Cerebellar nuclear complex (tissue), 1 donor: ENCODE results near the gene GDAP2.
"Not testable (repeated sequence)": the region's sequence is repeated elsewhere in the genome, so short reads cannot be mapped to it uniquely, and the experiment has no call there.

Experiments
- DNase-seq, 2 experiments: peaks; one replicate each; lab custom pipeline; 2025; lab: John Stamatoyannopoulos, UW

Gene GDAP2, protein sequence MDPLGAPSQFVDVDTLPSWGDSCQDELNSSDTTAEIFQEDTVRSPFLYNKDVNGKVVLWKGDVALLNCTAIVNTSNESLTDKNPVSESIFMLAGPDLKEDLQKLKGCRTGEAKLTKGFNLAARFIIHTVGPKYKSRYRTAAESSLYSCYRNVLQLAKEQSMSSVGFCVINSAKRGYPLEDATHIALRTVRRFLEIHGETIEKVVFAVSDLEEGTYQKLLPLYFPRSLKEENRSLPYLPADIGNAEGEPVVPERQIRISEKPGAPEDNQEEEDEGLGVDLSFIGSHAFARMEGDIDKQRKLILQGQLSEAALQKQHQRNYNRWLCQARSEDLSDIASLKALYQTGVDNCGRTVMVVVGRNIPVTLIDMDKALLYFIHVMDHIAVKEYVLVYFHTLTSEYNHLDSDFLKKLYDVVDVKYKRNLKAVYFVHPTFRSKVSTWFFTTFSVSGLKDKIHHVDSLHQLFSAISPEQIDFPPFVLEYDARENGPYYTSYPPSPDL

DNA sequence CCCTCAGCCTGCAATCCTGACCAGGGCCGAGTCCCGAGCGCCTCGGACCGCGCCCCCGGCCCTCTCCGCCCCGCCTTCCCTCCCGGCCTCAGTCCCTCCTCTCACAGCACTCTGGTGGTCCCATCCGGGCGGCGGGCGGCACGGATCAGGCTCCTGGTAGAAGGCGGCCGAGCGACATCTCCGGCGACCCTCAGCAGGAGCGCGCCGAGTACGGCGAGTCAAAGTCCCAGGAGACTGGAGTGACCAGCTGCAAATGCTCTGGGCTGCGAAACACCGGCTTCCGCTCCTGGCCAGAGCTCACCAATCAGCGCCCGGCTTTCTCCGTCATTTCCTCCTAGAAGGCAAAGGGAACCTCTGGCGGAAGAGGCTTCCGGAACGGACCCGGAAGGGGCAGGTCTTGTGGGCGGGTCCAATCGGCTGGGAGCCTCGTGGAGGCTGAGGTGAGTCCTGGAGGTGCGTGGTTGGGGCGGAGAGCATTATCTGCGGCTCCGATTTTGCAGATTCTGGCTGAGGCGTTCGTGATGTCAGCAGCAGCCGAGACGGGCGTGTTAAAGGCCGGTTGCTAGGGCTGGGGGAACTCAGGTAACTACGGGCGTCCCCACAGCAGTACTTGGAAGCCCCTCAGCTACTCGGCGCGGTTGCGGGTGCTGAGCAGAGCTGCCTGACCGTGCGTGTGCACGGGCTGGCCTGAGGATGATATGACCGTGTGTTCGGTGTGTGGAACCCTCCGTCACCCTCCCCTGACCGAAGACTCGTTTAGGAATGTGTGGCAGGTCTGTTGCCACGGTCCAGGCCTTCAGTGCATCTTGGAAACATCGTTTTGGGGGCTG lies at the start of gene GDAP2, which contains the start of gene WDR3:
GDAP2 (minus strand) TSS at position 279 of the 830 bp plus-strand sequence. CDS start 9,264 bp downstream, outside the sequence.
WDR3 (plus strand) TSS at position 397 of the 830 bp plus-strand sequence. CDS start 3,581 bp downstream, outside the sequence.
- DNase-seq: peak; percentile 81 to 89

DNA sequence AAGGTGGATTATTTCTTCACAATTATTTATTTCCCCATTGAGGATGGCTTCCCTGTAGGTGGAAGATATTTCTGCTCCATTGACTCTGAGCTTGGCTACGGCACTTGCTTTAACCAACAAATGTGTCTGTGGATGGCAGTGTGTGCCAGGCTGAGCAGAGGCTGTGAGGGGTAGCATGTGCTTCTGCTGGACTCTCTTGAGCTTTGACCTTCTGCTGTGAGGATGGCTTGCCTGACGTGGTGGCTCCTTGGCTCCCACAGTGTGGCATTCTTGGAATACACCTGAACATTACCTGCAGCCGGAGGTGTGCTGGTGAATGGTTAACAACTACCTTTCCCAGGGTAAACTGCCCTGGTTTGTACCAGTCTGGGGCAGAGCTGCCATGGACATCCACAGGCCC lies 47.0 kb upstream of the GDAP2 start:
- no peak for DNase-seq

DNA sequence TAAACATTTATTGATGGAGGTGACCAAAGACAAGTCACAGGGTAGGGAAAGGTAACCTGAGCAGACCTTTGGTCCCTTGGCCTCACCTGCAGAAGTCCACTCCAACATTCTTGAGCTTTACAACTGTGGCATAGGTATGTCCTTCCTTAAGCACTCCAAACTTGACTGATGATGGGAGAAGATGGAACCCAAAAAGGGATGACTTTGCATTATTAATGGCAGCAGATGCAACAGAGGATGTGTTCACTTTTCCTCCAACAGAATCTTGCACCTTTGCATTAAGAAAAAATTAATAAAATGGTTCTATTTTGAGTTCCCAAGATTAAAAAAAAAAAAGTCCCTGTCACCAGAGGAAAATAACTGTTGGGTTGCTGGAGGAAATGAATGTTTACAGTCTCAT lies 42.4 kb upstream of the GDAP2 start:
- no peak for DNase-seq

DNA sequence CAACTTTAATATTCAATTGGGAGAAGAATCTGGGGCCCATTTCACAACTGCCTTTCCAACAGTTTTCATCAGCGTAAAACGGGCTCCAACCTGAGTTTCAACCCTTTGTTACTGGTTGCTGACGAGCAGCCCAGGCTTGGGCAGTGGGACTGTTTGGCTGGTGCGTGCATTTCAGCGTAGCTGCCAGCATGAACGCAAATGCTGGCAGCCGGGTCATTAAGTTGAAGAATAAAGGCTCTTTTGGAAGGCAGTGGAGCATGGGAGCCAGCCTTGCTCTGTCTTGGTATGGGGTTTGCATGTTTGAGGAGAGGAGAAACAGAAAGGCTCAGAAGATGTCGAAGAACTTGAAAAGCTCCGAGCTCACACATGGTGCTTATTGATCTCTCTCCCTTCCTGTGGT lies 40.8 kb upstream of the GDAP2 start:
- no peak for DNase-seq

DNA sequence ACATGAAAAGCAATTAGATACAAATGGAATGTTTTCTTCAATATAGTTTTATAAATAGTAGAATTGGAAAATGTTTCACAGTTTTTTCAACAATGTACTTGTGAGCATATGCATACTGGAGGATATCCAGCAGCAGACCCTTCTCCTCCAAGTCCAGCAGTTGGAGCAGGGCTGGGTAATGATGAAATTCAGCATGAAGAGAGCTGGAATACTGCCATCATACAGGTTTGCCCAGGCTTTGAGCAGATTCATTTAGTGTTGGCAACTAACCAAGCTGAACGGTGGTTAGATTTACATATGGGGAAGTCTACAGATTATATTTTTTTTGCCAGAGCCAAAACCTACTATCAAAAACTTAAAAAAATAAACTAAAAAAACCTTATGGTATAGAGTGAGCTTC lies 38.5 kb upstream of the GDAP2 start:
- no peak for DNase-seq

DNA sequence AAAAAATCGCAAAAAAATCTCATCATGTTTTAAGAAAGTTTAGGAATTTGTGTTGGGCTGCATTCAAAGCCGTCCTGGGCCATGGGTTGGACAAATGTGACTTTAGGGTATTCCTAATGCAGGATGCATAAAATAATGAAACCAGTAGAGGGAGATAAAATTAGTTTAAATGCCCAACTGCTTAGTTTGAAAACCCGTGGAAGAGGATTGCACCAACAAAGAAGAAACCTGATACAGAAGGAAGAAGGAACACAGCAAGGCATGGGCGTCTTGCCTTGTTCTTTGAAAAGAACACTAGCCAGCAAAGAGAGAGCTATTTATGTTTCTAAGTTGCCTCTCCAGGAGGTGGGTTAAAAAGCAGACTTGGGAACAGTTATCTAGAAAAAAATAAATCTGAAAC lies 38.1 kb upstream of the GDAP2 start:
- DNase-seq: no peak

DNA sequence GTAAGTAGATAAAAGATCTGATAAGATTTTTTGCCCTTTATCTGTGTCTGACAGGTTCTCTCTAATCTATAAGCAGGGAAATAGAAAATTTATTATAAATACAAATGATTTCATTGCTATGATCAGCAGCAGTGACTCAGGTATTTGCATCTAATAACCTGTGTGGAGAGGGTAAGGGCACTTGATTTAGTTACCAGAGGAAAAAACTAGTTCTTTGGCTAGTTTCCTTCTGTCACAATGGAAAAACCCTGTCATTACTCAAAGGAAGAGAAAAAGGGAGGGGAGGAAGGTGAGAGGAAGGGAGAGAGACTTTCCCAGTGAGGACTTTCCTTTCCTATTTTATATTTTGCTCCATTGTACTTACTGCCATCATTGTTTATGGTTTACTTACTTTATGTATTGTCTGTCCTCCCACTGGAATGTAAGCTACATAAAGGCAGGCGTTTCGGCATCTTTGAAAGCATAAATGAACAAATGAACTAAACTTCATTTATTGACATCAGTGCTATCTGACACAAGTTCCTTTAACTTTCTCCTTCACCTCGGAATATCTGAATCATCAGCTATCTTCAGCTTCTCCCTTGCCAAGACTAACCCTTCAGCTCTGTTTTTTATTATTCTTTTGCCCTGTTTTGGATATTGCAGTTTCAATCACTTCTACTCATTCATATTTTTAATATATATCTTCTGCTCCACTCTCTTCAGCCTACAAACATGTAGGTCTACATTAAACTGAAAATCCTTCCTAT lies 35.0 kb upstream of the GDAP2 start:
- DNase-seq: no peak

DNA sequence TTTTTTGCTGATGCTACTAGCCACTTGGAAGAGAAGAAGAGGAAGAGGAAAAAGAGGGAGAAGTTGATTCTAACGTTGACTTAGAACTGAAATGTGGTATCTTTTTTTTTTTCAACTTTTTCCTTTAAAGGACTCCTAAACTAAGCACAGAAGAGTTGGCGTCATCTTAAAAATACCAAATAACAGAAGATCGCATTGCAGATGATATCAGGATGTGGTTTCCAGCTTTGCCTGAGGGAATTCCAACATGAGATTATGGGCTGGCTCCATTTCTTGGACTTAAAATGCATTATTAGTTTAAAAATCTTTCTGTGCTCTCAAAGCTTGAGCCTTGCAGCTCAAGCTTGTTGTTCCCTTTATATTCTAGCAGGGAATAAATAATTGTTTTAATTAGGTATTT lies 29.9 kb upstream of the GDAP2 start:
- DNase-seq: no peak

DNA sequence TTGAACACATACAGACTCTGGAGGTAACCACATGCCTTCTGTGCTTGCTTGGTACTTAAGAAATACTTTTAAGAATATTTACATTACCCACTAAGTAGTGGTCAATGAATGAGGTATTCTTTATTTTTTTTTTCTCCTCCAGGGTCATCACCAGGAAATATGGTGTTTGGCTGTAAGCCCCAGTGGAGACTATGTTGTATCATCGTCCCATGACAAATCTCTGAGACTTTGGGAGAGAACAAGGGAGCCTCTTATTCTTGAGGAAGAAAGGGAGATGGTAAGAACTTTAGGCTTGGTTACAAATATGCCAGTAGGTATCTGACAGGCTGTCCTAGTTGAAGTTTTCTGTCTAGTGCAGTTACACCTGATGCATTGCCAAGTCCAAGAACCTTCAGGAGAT lies 23.0 kb upstream of the GDAP2 start:
- DNase-seq: no peak

DNA sequence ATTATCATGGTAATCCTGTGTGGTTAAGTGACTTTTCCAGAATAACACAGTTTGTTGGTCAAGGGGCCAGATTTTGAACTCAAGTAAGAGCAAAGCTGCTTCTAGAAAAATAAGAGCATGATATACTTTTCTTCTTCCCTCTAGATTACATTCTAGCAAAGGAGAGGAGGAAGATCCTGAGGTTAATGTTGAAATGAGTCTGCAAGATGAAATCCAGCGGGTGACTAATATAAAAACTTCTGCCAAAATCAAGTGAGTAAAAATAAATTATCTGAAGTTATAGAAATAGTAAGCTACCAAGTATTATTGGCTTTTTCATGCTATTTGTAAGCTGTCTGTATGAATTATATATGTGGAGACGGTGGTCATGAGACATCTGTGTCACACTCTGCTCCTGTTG lies 12.9 kb upstream of the GDAP2 start:
- DNase-seq: no peak

DNA sequence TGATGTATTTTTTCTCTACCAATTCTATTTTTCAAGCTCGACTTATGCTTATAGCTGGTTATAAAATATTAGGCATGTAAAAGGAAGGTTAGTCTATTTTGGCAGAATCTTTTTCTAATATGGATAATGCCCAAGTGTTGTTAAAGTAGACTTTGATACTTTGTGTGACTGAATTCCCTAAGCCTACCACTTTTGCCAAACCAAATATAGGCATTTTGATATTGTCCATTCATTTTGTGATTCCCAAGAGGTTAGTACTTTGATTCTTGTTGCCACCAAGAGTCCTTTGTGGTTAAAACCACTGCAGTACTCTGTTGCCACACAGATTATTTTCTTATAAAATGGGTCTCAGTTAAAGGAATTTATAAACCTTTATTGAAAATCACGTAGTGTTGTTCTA lies 4.3 kb upstream of the GDAP2 start:
- no peak for DNase-seq

DNA sequence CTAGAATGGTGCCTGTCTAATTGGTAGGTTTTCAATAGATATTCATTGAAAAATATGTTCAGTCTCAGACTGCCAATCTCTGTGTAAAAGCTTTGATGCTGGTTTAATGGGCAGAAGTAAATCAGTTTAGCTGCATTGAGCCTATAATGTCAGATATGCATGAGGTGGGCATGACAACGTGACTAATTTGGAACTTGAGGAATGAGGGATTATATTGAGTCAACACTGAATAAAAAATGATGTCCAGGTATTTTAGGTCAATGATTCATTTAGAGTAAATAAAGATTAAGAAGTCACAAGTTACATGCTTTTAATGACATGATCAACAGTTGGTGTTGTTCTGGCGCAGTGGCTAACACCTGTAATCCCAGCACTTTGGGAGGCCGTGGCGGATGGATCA lies 3.2 kb upstream of the GDAP2 start:
- no peak for DNase-seq

DNA sequence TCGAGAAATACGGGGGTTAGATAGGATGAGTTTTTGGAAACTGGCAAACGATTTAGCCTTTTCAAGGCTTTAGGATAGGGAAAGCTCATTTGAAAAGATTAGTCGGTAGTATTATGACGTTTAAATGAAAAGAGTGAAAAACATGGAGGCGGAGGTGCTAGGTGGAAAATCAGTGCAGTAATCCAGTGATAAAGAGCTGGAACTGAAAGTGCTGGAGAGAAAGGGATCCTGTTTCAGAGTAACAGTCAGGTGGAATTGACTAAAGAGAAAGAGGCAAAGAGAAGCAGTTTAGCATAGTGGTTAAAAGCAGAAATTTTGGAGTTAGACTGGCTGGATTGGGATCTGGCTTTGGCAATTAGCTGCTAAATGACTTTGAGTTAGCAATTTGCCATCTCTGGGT lies 1.1 kb upstream of the GDAP2 start:
- no peak for DNase-seq

DNA sequence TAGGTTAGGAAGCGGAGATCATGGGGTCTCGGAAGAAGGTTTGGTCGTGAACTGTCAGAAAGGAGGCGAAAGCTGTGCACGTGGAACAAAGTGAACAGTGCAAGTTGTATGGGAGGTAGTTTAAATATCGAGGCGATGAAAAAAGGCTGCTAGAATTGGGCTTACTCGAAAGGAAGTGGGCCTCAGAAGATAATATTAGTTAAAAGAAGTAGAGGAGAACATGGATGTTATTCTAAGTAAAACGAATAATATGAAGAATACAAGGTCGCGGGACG lies 689 bp upstream of the GDAP2 start:
- no peak for DNase-seq

DNA sequence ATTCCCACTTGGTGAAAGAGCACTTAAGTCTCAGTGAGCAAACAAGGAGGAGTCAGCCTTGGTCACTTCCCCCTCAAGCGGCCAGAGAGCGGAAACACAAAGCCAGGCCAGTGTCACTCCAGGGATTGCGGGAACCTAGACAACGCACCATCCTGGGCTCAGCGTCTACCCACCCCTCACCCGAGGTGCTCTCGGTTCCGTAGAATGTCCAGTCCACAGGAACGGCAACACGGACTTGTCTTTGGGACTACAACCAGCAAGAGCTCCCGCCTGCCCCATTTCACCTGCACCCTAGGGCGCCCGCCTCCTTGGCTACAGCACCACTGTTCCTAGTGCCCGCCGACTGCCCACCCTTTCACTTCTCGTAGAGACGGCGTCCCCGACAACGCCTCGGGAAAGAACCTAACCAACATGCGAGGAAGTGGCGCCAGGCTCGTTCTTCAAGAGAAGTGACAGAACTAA lies 509 bp downstream of the GDAP2 start:
- DNase-seq: no peak

DNA sequence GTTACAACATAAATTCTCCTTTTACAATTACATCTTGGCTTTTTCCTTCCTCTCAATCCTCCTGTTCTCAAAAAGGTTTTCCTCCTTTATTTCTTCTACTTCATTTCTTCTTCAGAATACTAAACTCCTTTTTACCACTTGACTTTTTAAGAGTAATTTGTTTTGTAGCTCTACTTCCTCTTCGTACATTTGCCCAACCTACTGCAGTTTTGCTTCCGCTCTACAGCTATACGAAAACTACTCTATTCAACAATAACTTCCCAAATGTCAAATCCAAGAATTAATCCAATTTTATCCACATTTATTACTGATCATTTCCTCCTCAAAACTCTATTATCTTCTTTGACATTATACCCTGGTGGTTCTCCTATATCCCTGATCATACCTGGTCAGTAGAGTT lies 3.4 kb downstream of the GDAP2 start:
- DNase-seq: no peak

DNA sequence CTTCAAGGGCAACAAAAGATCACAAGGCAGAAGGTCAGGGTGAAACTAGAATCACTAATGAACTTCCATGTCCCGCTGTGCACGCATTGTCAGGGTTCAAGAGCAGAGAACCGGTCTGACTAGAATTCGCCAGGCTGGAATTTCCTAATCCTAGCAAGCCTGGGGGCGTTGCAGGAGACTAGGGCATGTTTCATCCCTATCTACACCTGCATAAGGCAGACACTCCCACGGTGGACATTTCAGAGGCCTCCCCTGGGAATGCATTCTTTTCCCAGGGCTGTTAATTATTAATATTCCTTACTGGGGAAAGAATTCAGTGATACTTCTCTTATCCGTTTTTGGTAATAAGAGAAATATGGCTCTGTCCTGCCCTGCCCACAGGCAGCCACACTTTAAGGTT lies 6.7 kb downstream of the GDAP2 start:
- not testable (repeated sequence) for DNase-seq

DNA sequence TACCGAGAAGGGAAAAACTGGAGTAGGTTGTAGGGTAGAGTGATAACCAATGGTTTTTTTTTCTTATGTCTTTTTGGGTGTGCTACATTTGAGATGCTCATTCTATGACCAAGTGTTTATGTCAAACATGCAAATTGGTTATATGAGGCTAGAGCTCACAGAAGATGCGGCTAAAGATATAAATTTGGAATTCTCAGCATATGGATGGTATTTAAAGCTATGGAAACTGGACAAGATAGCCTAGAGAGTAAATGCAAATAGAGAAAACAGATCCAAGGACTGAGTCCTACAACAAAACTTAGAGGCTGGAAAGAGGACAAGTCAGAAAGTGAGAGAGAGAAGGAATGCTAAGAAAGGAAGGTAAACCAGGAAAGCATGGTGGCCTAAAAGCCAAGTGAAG lies 7.4 kb downstream of the GDAP2 start:
- no peak for DNase-seq

DNA sequence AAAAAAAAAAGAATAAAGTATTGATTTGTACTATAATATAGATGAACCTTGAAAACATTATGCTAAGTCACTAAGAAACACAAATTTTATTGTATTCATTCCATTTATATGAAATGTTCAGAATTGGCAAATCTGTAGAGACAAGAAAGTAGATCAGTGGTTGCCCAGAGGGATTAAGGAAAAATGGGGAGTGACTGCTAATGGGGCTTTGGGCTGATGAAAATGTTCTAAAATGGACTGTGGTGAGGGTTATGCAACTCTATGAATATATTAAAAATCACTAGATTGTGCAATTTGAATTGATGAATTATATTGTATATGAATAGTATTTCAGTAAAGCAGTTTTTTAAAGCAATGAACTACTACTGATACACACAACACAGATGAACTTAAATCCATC lies 10.0 kb downstream of the GDAP2 start:
- no peak for DNase-seq

DNA sequence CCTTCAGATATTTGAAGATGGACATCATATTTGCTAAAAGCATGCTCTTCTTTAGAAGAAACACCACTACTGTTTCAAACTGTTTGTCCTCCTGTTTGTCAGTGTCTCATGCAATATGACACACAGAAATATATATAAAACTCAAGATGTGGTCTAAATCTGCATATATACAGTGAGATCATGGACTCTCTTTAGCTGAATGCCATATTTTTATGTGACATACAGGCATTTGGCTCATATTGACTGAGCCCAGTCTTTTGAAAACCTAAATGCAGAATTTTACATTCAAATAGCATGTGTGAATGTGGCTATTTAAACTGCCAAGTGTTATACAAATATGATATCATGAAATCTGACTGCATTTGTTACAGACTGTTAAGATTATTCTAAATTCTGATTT lies 18.4 kb downstream of the GDAP2 start:
- no peak for DNase-seq

DNA sequence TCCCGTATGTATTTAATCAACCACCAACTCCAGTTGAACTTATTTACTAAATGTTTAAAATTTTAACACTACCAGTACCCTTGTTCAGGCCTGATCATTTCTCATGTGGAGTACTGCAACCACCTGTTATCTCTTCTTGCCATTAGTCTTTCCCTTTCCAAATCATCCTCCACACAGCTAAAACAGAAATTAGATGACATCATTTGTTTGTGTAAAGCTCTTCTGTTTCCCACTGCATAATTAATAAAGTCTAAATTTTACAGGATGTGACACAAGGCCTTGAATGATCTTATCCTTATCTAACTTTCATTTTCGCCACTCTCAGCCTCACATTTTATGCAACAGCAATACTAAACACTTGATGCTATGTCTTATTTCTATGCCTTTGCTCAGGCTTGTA lies 24.4 kb downstream of the GDAP2 start:
- no peak for DNase-seq

DNA sequence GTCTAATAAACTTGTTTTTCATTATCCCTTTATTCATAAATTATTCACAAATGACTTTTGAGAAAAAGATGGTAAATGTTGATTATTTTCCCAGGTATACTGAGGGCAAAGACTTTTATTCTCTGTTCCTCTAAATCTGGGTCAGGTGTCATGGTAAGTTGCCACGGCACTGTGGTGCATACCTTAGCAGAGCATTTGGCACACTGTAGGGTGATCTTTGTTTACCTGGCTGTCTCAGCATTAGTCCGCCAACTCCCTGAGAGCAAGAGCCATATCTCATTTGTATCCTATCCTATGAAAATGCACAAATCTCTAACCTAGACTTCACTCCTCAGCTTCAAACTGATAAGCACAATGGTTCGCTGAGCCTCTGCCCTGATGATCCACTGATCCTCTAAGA lies 24.9 kb downstream of the GDAP2 start:
- no peak for DNase-seq
